GM03348 (cell line): ENCODE measurements around the gene RUVBL1.

Source experiments
- DNase-seq: peaks from one replicate; pipeline ENCODE4 v3.0.0; 2012; ENCODE audit warnings: low spot score

The RUVBL1 gene

GRCh38 chr3:128068156-128068620 is 55.4 kb downstream of the RUVBL1 start:
- peak; percentile 46 for DNase-seq

GRCh38 chr3:128067489-128067888 is 56.1 kb downstream of the RUVBL1 start:
- no peak for DNase-seq

GRCh38 chr3:128066676-128067075 is 56.9 kb downstream of the RUVBL1 start:
- DNase-seq, result no peak

GRCh38 chr3:128066114-128066513 is 57.5 kb downstream of the RUVBL1 start:
- no peak for DNase-seq

GRCh38 chr3:128064962-128065361 is 58.6 kb downstream of the RUVBL1 start:
- DNase-seq, result no peak

- DNase-seq, result no peak
Measured at GRCh38 chr3:128063865-128064264, 59.7 kb downstream of the RUVBL1 start.

- no peak for DNase-seq
Measured at GRCh38 chr3:128062033-128062745, 61.4 kb downstream of the RUVBL1 start.

GRCh38 chr3:128060473-128061381 is 62.9 kb downstream of the RUVBL1 start:
- DNase-seq, result peak; percentile 73

GRCh38 chr3:128056258-128056657 is 67.4 kb downstream of the RUVBL1 start:
- no peak for DNase-seq

- peak; percentile 51 for DNase-seq
Measured at GRCh38 chr3:128054367-128054766, 69.2 kb downstream of the RUVBL1 start.

- DNase-seq, result no peak
Measured at GRCh38 chr3:128053614-128054013, 70.0 kb downstream of the RUVBL1 start.

- no peak for DNase-seq
Measured at GRCh38 chr3:128052595-128053351, 70.8 kb downstream of the RUVBL1 start.

- DNase-seq, result peak; percentile 99
Measured at GRCh38 chr3:128051837-128052594, 71.6 kb downstream of the RUVBL1 start, which contains the start of gene SEC61A1. Gene SEC61A1, plus strand, starts transcription at chr3:128052437. Its CDS starts 116 bp downstream, at chr3:128052553.

GRCh38 chr3:128051459-128051836 is 72.2 kb downstream of the RUVBL1 start:
- DNase-seq, result peak; percentile 40

GRCh38 chr3:128050597-128050996 is 73.0 kb downstream of the RUVBL1 start:
- no peak for DNase-seq

GRCh38 chr3:128041344-128041743 is 82.3 kb downstream of the RUVBL1 start:
- DNase-seq, result no peak

GRCh38 chr3:128040660-128041059 is 83.0 kb downstream of the RUVBL1 start:
- DNase-seq, result no peak

GRCh38 chr3:128040041-128040440 is 83.6 kb downstream of the RUVBL1 start:
- DNase-seq, result no peak

GRCh38 chr3:128036119-128036518 is 87.5 kb downstream of the RUVBL1 start:
- no peak for DNase-seq

GRCh38 chr3:128033102-128033501 is 90.5 kb downstream of the RUVBL1 start:
- DNase-seq, result no peak
